Endothelial cell of umbilical vein (primary cell): ENCODE measurements around the gene ITPR1. TPM values are rescaled to one million over a fixed set of nuclear protein-coding genes. Genes with fewer than 3 reads are reported as not detected.

Experiments
- BruUV-seq: library from RNA; stranded (reverse); fragments of 400-500 nt; replicated peaks from 2 replicates; lab custom pipeline; 2021; lab: Mats Ljungman, UMichigan
- CTCF ChIA-PET: fragments of 300-600, 350-600 bp; sonication (Branson Sonifier 250); formaldehyde crosslinking; loops from one replicate; lab custom pipeline; 2021; ENCODE audit warnings: antibody characterized with exemption, inconsistent platforms; lab: Charles Lee
- POLR2A ChIA-PET: fragments of 300-600, 350-600 bp; sonication (Branson Sonifier 250); formaldehyde crosslinking; loops from one replicate; lab custom pipeline; 2021; ENCODE audit warnings: antibody characterized with exemption, inconsistent platforms; lab: Charles Lee
- DNase-seq: peaks from one replicate; pipeline ENCODE4 v3.0.0-alpha.2; 2011; ENCODE audit warnings: low read depth, low spot score
- FAIRE-seq: peaks from 2 replicates; lab custom pipeline; 2011; peaks lifted over from hg19 to GRCh38; lab: Jason Lieb, UNC
- H2AFZ ChIP-seq: 2 replicates; pipeline ENCODE4 v1.6.0; 2012; ENCODE audit warnings: low read depth, low read length, control low read depth, inconsistent platforms
- H3K27ac ChIP-seq: 2 replicates; pipeline ENCODE4 v1.5.1; 2011; ENCODE audit warnings: low read depth, mild to moderate bottlenecking, control low read depth, low read length, moderate library complexity; ENCODE audit not compliant: insufficient read depth
- H3K27me3 ChIP-seq, 2 experiments: 2 replicates each; pipeline versions ENCODE4 v1.6.0 to v1.6.1; 2011; ENCODE audit warnings: low read length in 2 of 2, mixed read lengths in 1 of 2; ENCODE audit not compliant: control insufficient read depth in 2 of 2, insufficient read depth in 2 of 2
- H3K36me3 ChIP-seq, 2 experiments: 2 replicates in 1 of 2; 3 replicates in 1 of 2; pipeline ENCODE4 v1.5.1; 2011; ENCODE audit warnings: low read length in 2 of 2, mild to moderate bottlenecking in 1 of 2, moderate library complexity in 1 of 2; ENCODE audit not compliant: control insufficient read depth in 2 of 2, insufficient read depth in 2 of 2; ENCODE audit errors: extremely low read depth in 1 of 2
- H3K4me1 ChIP-seq: 3 replicates; pipeline ENCODE4 v1.5.1; 2011; ENCODE audit warnings: mild to moderate bottlenecking, low read length; ENCODE audit not compliant: control insufficient read depth, insufficient read depth; ENCODE audit errors: extremely low read depth
- H3K4me2 ChIP-seq: 2 replicates; pipeline ENCODE4 v1.6.1; 2011; ENCODE audit warnings: low read length, control low read depth, mixed read lengths; ENCODE audit not compliant: insufficient read depth
- H3K4me3 ChIP-seq, 3 experiments: fragments of 200-600 bp in 1 of 3; sonication (generic), shearing (Covaris generic) in 1 of 3; replicated peaks in 1 of 3; 2 replicates each; pipeline ENCODE4 v1.5.1; 2011 to 2016; ENCODE audit warnings: control low read depth in 3 of 3, low read length in 3 of 3, mild to moderate bottlenecking in 2 of 3, inconsistent platforms in 1 of 3, low read depth in 1 of 3, moderate library complexity in 1 of 3; ENCODE audit not compliant: insufficient read depth in 1 of 3
- H3K79me2 ChIP-seq: 2 replicates; pipeline ENCODE4 v1.6.0; 2012; ENCODE audit warnings: low read length, inconsistent platforms; ENCODE audit not compliant: control insufficient read depth, insufficient read depth
- H3K9ac ChIP-seq: replicated peaks from 2 replicates; pipeline ENCODE3; 2011; ENCODE audit warnings: low read length, control low read depth; ENCODE audit not compliant: insufficient read depth; ENCODE audit errors: extremely low read depth
- H3K9me1 ChIP-seq: replicated peaks from 3 replicates; pipeline ENCODE4 v1.6.0; 2011; ENCODE audit warnings: mild to moderate bottlenecking, low read length; ENCODE audit not compliant: control insufficient read depth, insufficient read depth; ENCODE audit errors: extremely low read depth
- H3K9me3 ChIP-seq: replicated peaks from 2 replicates; pipeline ENCODE4 v1.5.1; 2012; ENCODE audit warnings: low read length, inconsistent platforms; ENCODE audit not compliant: control insufficient read depth, insufficient read depth
- H4K20me1 ChIP-seq: replicated peaks from 2 replicates; pipeline ENCODE3; 2011; ENCODE audit warnings: mild to moderate bottlenecking, low read length; ENCODE audit not compliant: control insufficient read depth, insufficient read depth; ENCODE audit errors: extremely low read depth
- CTCF ChIP-seq, 2 donors: IDR thresholded peaks; 1 replicate in 1 of 2; 2 replicates in 1 of 2; pipeline ENCODE4 v1.5.1; 2011; ENCODE audit warnings: low read length in 2 of 2, mild to moderate bottlenecking in 2 of 2, moderate library complexity in 2 of 2, control low read depth in 1 of 2, inconsistent platforms in 1 of 2, low read depth in 1 of 2; ENCODE audit not compliant: insufficient read depth in 1 of 2; ENCODE audit errors: extremely low read depth in 1 of 2
- EZH2 ChIP-seq: IDR thresholded peaks from 2 replicates; pipeline ENCODE4 v1.6.1; 2012; ENCODE audit warnings: borderline replicate concordance, low read depth, mild to moderate bottlenecking, moderate library complexity, low read length, inconsistent platforms; ENCODE audit not compliant: severe bottlenecking
- FOS ChIP-seq: IDR thresholded peaks from 2 replicates; pipeline ENCODE4 v1.6.1; 2011; ENCODE audit warnings: mild to moderate bottlenecking, low read length, moderate library complexity, borderline replicate concordance; ENCODE audit not compliant: insufficient read depth
- GATA2 ChIP-seq: IDR thresholded peaks from 2 replicates; pipeline ENCODE4 v1.7.0; 2011; ENCODE audit warnings: low read depth, mild to moderate bottlenecking, moderate library complexity, mixed read lengths, low read length; ENCODE audit not compliant: insufficient read length, insufficient read depth
- JUN ChIP-seq: IDR thresholded peaks from 2 replicates; pipeline ENCODE4 v1.6.1; 2011; ENCODE audit warnings: borderline replicate concordance, low read depth; ENCODE audit not compliant: insufficient read length, insufficient read depth
- MAX ChIP-seq: IDR thresholded peaks from 2 replicates; pipeline ENCODE4 v1.6.1; 2011; ENCODE audit not compliant: insufficient read depth, insufficient read length
- MYC ChIP-seq: IDR thresholded peaks from one replicate; pipeline ENCODE4 v1.6.1; 2011; ENCODE audit warnings: mild to moderate bottlenecking, low read depth, low read length
- POLR2A ChIP-seq: IDR thresholded peaks from 2 replicates; pipeline ENCODE4 v1.6.1; 2012; ENCODE audit warnings: low read depth, mild to moderate bottlenecking, control low read depth, low read length
- POLR2AphosphoS5 ChIP-seq: IDR thresholded peaks from 2 replicates; pipeline ENCODE4 v1.6.1; 2012; ENCODE audit warnings: low read depth, mild to moderate bottlenecking, control low read depth, low read length, moderate library complexity; ENCODE audit not compliant: insufficient read depth
- dilution Hi-C: fragments of 300-500 bp; cut with MboI; formaldehyde crosslinking; loops from one replicate; pipeline ENCODE4 v1.15.0; 2019; ENCODE audit warnings: low sequenced_read_pairs; ENCODE audit not compliant: extremely low pct_ligation_motif_present
- intact Hi-C: fragments of 100-400 bp; cut with micrococcal nuclease; formaldehyde crosslinking; loops from one replicate; pipeline ENCODE4 v1.10.0; 2022
- polyA plus RNA-seq, 4 experiments: library from polyadenylated mRNA; depleted of rRNA in 3 of 4; stranded (reverse) in 3 of 4; unstranded in 1 of 4; fragments of >200 nt; gene quantifications; 2 replicates each; pipeline versions ENCODE4 v1.2.1 to v1.2.3, GENCODE V29; 2011 to 2012; ENCODE audit warnings: missing spikeins in 1 of 4
- total RNA-seq: library from RNA; stranded (reverse); gene quantifications from 2 replicates; pipeline ENCODE4 v1.2.3, GENCODE V29; 2021

ITPR1 gene
- total and polyA plus RNA-seq, 2 donors (not counting 3 experiments of a cell fraction or from before 2014, with no cell fraction given), result 5.1 to 16.1 TPM

GRCh38 chr3:4795905-4796304 is 302.8 kb downstream of the ITPR1 start:
- Histone ChIP-seq H3K27me3 (no peaks in the 10 kb centered on the region), H4K20me1 (no peaks in the 10 kb centered on the region), H3K4me2 (no peak overlapping the region), H3K9ac (no peak overlapping the region), H3K9me1 (no peaks in the 10 kb centered on the region), H3K4me3 (no peak overlapping the region), H3K4me1 (no peaks in the 10 kb centered on the region), H2AFZ (no peak overlapping the region), H3K36me3 (no peaks in the 10 kb centered on the region), H3K27ac (no peak overlapping the region), H3K9me3 (no peaks in the 10 kb centered on the region), H3K79me2 (no peaks in the 10 kb centered on the region)
- dilution Hi-C loops (no loop called here), intact Hi-C loops (no loop called here)
- CTCF ChIA-PET, result interaction anchor here (0.7 to 1.7 kb wide), 3 partner anchors 10 to 262 kb away, joined by 3 to 4 read pairs (median 3); no protein-coding TSS in a partner anchor
- no peak for FAIRE-seq
- no peak for DNase-seq
- POLR2A ChIA-PET, result no interaction called here
- BruUV-seq, result no TSS peak
- TF ChIP-seq GATA2 (no peak), MYC (no peak), MAX (no peak), POLR2AphosphoS5 (no peak), JUN (no peak), FOS (no peak), CTCF (IDR thresholded peaks at IDR 0.05; ENCODE audit: extremely low read depth in 1 of 2, insufficient read depth in 1 of 2, low read depth in 1 of 2, low read length in 2 of 2) (no peak), POLR2A (no peak), EZH2 (no peak)
